NCI-H1048 (cell line): ENCODE results near the gene PACSIN1.

Experiments used
- DNase-seq: peaks from one replicate; lab custom pipeline; 2025; lab: John Stamatoyannopoulos, UW

Gene PACSIN1

GRCh38 chr6:34581561-34581920 lies 115.7 kb downstream of the PACSIN1 start:
- DNase-seq: no peak

- DNase-seq: no peak
These were observed 117.6 kb downstream of the PACSIN1 start for GRCh38 chr6:34583461-34583860.

- DNase-seq: no peak
These were observed 118.2 kb downstream of the PACSIN1 start for GRCh38 chr6:34583861-34584604.

- DNase-seq: no peak
These were observed 118.8 kb downstream of the PACSIN1 start for GRCh38 chr6:34584694-34585093.
